Natural killer cell (primary cell): ENCODE results near the gene GPR35. TPM values are rescaled to one million over a fixed set of nuclear protein-coding genes. Genes with fewer than 3 reads are reported as not detected.
"Not testable (repeated sequence)": the region's sequence is repeated elsewhere in the genome, so short reads cannot be mapped to it uniquely, and the experiment has no call there.

Source experiments
- ATAC-seq, 3 donors: fragments of 150-1000 bp in 2 of 3; fragments of 200-7000 bp in 1 of 3; cut with Tn5 transposase; 1 replicate in 1 of 3; 2 replicates in 2 of 3; pipeline ENCODE4 v1.10.0; 2021; ENCODE audit warnings: mild to moderate bottlenecking in 2 of 3, moderate library complexity in 2 of 3
- DNase-seq, 2 donors: peaks; one replicate each; pipeline versions ENCODE4 v3.0.0 to v3.0.0-alpha.2; 2013 to 2021; ENCODE audit warnings: mixed read lengths in 1 of 2
- H3K27ac ChIP-seq: one replicate; pipeline ENCODE4 v1.5.1; 2013; ENCODE audit warnings: mild to moderate bottlenecking, low read length
- H3K27me3 ChIP-seq: one replicate; pipeline ENCODE4 v1.6.1; 2013; ENCODE audit warnings: low read length; ENCODE audit not compliant: control insufficient read depth, insufficient read depth
- H3K36me3 ChIP-seq: one replicate; pipeline ENCODE4 v1.6.1; 2013; ENCODE audit warnings: low read length; ENCODE audit not compliant: control insufficient read depth, insufficient read depth
- H3K4me1 ChIP-seq: one replicate; pipeline ENCODE4 v1.6.1; 2013; ENCODE audit warnings: low read length; ENCODE audit not compliant: control insufficient read depth, insufficient read depth
- H3K4me3 ChIP-seq: one replicate; pipeline ENCODE4 v1.5.1; 2013; ENCODE audit warnings: low read length
- H3K9me3 ChIP-seq: one replicate; pipeline ENCODE4 v1.6.1; 2013; ENCODE audit warnings: low read length; ENCODE audit not compliant: control insufficient read depth, insufficient read depth
- H3K27ac Mint-ChIP-seq, 2 donors: one replicate each; pipeline ENCODE4 v1.8.0; 2022; ENCODE audit warnings: mild to moderate bottlenecking in 2 of 2, mixed read lengths in 2 of 2, moderate library complexity in 1 of 2
- H3K27me3 Mint-ChIP-seq, 2 donors: one replicate each; pipeline ENCODE4 v1.8.0; 2022; ENCODE audit warnings: low read depth in 2 of 2, mixed read lengths in 2 of 2
- H3K36me3 Mint-ChIP-seq: one replicate; pipeline ENCODE4 v1.8.0; 2022; ENCODE audit warnings: mixed read lengths
- H3K4me1 Mint-ChIP-seq, 2 donors: one replicate each; pipeline ENCODE4 v1.8.0; 2022; ENCODE audit warnings: mixed read lengths in 2 of 2
- H3K4me3 Mint-ChIP-seq: one replicate; pipeline ENCODE4 v1.8.0; 2022; ENCODE audit warnings: mild to moderate bottlenecking, moderate library complexity, mixed read lengths
- H3K9me3 Mint-ChIP-seq, 2 donors: one replicate each; pipeline ENCODE4 v1.8.0; 2022; ENCODE audit warnings: mixed read lengths in 2 of 2
- WGBS: methylation state at CpG from one replicate; pipeline ENCODE4 v1.1.7; 2013; ENCODE audit warnings: missing lambda C conversion rate; ENCODE audit not compliant: insufficient coverage; 5-methylcytosine and 5-hydroxymethylcytosine counted together
- intact Hi-C: fragments of 100-400 bp; cut with micrococcal nuclease; formaldehyde crosslinking; loops from one replicate; pipeline ENCODE4 v1.14.2; 2022
- total RNA-seq, 4 donors: library from RNA; stranded (reverse); fragments of 120-200 nt in 1 of 4; gene quantifications; one replicate each; pipeline versions ENCODE4 v1.2.3 to v1.2.4, GENCODE V29; 2013 to 2022
- TF ChIP-seq, protein P1 (sequence below): fragments of 200-600 bp; IDR thresholded peaks from one replicate; pipeline ENCODE4 v1.8.0; 2022; ENCODE audit warnings: antibody characterized with exemption

The GPR35 gene
- total RNA-seq, 3 donors from 2014 or later (not counting 1 experiment from before 2014, with no cell fraction given): 10.6 to 19.7 (median 15.7) TPM

- 83% methylated on average over 4 of the region's 4 CpGs for WGBS
Observed at GRCh38 chr2:240670950-240671349, 45.7 kb downstream of the GPR35 start.

DNA sequence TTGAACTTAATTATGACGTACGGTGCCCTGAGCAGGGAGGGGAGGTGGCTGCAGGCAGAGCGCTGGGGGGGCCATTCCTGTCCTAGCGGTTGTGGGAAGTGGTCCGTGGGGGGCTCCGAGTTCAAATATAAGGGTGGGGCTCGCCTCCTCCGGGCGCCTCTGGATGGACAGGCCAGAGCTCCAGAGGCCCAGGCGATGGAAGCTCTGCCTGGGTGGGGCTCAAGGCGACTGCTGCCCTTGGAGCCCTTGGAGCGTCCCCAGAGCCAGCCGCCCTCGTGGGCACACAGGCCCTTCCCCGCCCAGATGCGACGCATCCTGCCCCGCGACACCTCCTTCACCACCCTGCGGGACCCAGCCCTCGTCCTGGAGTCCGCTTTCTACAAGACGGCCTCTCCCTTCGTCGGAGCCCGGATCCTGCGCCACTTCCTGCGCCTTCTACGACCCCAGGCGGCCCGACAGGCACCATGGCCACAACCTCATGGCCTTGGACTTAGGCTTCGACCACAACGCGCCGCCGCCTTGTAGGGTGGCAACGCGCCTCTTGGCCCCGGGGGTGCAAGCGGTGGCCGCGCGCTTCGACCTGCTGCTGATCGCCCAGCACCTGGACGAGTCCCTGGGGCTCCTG, 46.9 kb downstream of the GPR35 start:
- no peak overlapping the region for H3K4me3 Mint-ChIP-seq
- ATAC-seq: no peak

More at GRCh38 chr2:240670950-240671349, 45.7 kb downstream of the GPR35 start:
- ATAC-seq (no peak), DNase-seq (no peak)
- Histone ChIP-seq H3K4me3 (no peak overlapping the region), H3K9me3 (no peaks in the 10 kb centered on the region), H3K4me1 (no peaks in the 10 kb centered on the region), H3K27me3 (peaks cover 2% of the 10 kb centered on the region), H3K27ac (no peak overlapping the region), H3K36me3 (no peaks in the 10 kb centered on the region)
- no peak overlapping the region for H3K4me3 Mint-ChIP-seq
- H3K4me1 Mint-ChIP-seq: peaks cover 0 to 6% of the 10 kb centered on the region in 2 donors
- peaks cover 35 to 39% of the 10 kb centered on the region in 2 donors for H3K27me3 Mint-ChIP-seq
- no peak overlapping the region for H3K27ac Mint-ChIP-seq
- H3K36me3 Mint-ChIP-seq: peaks cover 8% of the 10 kb centered on the region
- TF ChIP-seq, protein P1, sequence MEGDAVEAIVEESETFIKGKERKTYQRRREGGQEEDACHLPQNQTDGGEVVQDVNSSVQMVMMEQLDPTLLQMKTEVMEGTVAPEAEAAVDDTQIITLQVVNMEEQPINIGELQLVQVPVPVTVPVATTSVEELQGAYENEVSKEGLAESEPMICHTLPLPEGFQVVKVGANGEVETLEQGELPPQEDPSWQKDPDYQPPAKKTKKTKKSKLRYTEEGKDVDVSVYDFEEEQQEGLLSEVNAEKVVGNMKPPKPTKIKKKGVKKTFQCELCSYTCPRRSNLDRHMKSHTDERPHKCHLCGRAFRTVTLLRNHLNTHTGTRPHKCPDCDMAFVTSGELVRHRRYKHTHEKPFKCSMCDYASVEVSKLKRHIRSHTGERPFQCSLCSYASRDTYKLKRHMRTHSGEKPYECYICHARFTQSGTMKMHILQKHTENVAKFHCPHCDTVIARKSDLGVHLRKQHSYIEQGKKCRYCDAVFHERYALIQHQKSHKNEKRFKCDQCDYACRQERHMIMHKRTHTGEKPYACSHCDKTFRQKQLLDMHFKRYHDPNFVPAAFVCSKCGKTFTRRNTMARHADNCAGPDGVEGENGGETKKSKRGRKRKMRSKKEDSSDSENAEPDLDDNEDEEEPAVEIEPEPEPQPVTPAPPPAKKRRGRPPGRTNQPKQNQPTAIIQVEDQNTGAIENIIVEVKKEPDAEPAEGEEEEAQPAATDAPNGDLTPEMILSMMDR: no peak
- H3K9me3 Mint-ChIP-seq: no peaks in the 10 kb centered on the region
- intact Hi-C loops: no loop called here

DNA sequence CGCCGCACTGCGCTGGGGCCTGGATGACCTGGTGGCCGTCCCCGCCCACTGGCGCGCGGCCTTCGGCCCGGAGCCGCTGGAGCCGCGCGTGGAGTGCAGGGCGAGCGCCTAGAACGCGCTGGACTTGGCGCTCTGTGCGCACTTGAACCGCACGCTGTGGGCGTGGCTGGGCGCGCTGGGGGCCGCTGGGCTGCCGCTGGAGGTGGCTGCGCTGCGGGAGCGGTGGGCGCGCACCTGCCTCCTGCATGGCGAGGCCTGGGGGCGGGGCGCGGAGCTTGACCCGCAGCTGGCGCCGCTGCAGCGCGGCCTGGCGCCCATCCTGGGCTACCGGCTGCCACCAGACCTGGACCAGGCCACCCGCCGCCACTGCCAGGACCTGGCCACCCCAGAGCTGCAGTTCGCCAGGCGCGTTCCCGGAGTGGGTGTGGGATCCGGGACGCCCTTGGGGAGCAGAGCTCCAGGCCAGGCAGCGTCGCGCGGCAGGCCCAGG, 47.5 kb downstream of the GPR35 start:
- H3K27ac ChIP-seq: no peak overlapping the region
- Mint-ChIP-seq H3K27me3 (peaks cover 23 to 25% of the 10 kb centered on the region in 2 donors), H3K36me3 (no peaks in the 10 kb centered on the region), H3K9me3 (no peaks in the 10 kb centered on the region), H3K4me3 (no peak overlapping the region), H3K27ac (no peak overlapping the region), H3K4me1 (peaks cover 0 to 6% of the 10 kb centered on the region in 2 donors)
- no peaks in the 10 kb centered on the region for H3K4me1 ChIP-seq
- H3K4me3 ChIP-seq: no peak overlapping the region
- H3K27me3 ChIP-seq: peaks cover 2% of the 10 kb centered on the region
- intact Hi-C loops: no loop called here
- no peaks in the 10 kb centered on the region for H3K9me3 ChIP-seq
- H3K36me3 ChIP-seq: no peaks in the 10 kb centered on the region
- TF ChIP-seq, protein P1: no peak
- DNase-seq (no peak), ATAC-seq (no peak)
- WGBS: 18% methylated on average over 55 of the region's 55 CpGs

More for the DNA sequence above, 46.9 kb downstream of the GPR35 start:
- Mint-ChIP-seq H3K9me3 (no peaks in the 10 kb centered on the region), H3K36me3 (peaks cover 4% of the 10 kb centered on the region), H3K4me1 (peaks cover 0 to 6% of the 10 kb centered on the region in 2 donors), H3K27ac (no peak overlapping the region), H3K27me3 (peaks cover 29% of the 10 kb centered on the region in 2 donors)
- Histone ChIP-seq H3K27ac (no peak overlapping the region), H3K4me1 (no peaks in the 10 kb centered on the region), H3K4me3 (no peak overlapping the region), H3K27me3 (peaks cover 2% of the 10 kb centered on the region), H3K9me3 (no peaks in the 10 kb centered on the region), H3K36me3 (no peaks in the 10 kb centered on the region)
- TF ChIP-seq, protein P1: no peak
- WGBS: 56% methylated on average over 46 of the region's 46 CpGs
- DNase-seq: no peak
- intact Hi-C loops: no loop called here

DNA sequence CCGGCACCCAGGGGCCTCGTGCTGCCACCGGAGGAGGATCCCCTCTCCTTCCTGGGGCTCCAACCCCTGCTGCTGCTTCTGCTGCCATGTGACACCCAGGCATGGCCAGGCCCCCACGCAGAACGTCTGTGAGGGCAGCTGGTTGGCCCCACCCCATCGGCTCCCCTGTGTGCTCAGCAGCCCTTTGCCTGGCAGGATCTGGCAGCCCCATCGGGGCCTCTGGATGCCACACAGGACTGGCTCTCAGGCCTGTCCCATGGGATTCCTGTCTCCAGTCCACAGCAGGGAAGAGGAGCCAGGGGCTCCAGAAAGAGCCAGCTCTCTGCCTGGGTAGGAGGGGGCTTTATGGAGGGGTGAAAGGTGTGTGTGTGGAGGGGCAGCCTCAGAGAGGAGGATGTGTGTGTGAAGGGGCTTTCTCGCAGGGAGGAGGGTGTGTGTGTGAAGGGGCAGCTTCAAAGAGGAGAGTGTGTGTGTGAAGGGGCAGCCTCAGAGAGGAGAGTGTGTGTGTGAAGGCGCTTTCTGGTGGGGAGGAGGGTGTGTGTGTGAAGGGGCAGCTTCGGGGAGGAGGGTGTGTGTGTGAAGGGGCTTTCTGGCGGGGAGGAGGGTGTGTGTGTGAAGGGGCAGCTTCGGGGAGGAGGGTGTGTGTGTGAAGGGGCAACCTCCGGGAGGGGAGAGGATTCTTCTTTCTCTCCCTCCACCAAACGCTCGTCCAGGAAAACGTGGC, 49.3 kb downstream of the GPR35 start:
- H3K4me3 Mint-ChIP-seq: not testable (repeated sequence)
- H3K27me3 Mint-ChIP-seq: peaks cover 9 to 17% of the 10 kb centered on the region in 2 donors
- H3K27ac Mint-ChIP-seq: peak overlapping the region in 1 of 2 donors; percentile 48

DNA sequence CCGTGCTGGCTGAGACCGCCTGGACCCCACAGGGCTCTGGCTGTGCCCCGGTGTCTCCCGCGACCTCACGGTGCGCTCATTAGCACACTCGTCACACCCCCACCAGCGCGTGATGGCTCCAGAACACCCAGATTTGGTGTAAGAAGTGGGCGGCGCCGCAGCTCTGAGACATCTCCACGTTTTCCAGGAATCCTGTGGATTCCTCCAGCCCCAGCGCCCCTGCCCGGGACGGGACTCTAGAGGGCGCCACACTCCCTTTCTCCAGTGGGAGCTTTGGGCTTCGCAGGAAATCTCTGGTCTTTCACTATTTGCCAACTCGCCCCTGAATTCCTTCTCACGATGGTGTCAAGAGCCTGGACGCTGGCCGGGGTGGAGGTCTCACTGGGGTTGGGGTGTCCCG, 50.1 kb downstream of the GPR35 start:
- DNase-seq, H3K27me3 ChIP-seq, H3K4me1 ChIP-seq, H3K4me3 Mint-ChIP-seq, H3K27ac Mint-ChIP-seq, H3K9me3 Mint-ChIP-seq, H3K36me3 ChIP-seq, H3K4me3 ChIP-seq, H3K9me3 ChIP-seq, H3K4me1 Mint-ChIP-seq, H3K27ac ChIP-seq, H3K36me3 Mint-ChIP-seq, intact Hi-C loops: not testable (repeated sequence)
- peak in 2 of 3 donors; percentile 26 to 36 for ATAC-seq
- H3K27me3 Mint-ChIP-seq: peaks cover 6 to 15% of the 10 kb centered on the region in 2 donors
- no CpG with 5 or more reads among the region's 24 CpGs for WGBS

More for the DNA sequence above, 49.3 kb downstream of the GPR35 start:
- H3K9me3 ChIP-seq, H3K4me1 Mint-ChIP-seq, H3K4me1 ChIP-seq, H3K4me3 ChIP-seq, H3K36me3 ChIP-seq, H3K27me3 ChIP-seq, DNase-seq, H3K36me3 Mint-ChIP-seq, H3K9me3 Mint-ChIP-seq, H3K27ac ChIP-seq, intact Hi-C loops: not testable (repeated sequence)
- ATAC-seq: peak; percentile 8 to 84 (median 83)
- 42% methylated on average over 10 of the region's 16 CpGs for whole genome bisulfite sequencing
